ENCODE results near the gene PROB1.
"Not testable (repeated sequence)": the region's sequence is repeated elsewhere in the genome, so short reads cannot be mapped to it uniquely, and the experiment has no call there.

The PROB1 gene

GRCh38 chr5:139394654-139395566, at the start of gene PROB1:
Gene PROB1 (minus strand): TSS chr5:139395104. CDS start chr5:139395081, 23 bp downstream.
- no peak for DNase-seq (ENCODE audit: low spot score)

GRCh38 chr5:139443831-139444453, 49.0 kb upstream of the PROB1 start:
- DNase-seq (ENCODE audit: low spot score), result no peak

- not testable (repeated sequence) for DNase-seq (ENCODE audit: low spot score)
Observed at GRCh38 chr5:139440416-139440815, 45.5 kb upstream of the PROB1 start.

- DNase-seq (ENCODE audit: low spot score), result peak; percentile 91
Observed at GRCh38 chr5:139439013-139439903, 44.4 kb upstream of the PROB1 start, which contains the start of gene DNAJC18. Gene DNAJC18 (minus strand): TSS chr5:139439525. CDS start chr5:139439445, 80 bp downstream.

- no peak for DNase-seq (ENCODE audit: low spot score)
Observed at GRCh38 chr5:139438707-139439012, 43.8 kb upstream of the PROB1 start.

- no peak for DNase-seq (ENCODE audit: low spot score)
Observed at GRCh38 chr5:139435676-139436075, 40.8 kb upstream of the PROB1 start.

- no peak for DNase-seq (ENCODE audit: low spot score)
Observed at GRCh38 chr5:139431706-139432105, 36.8 kb upstream of the PROB1 start.

GRCh38 chr5:139430015-139430414, 35.1 kb upstream of the PROB1 start:
- DNase-seq (ENCODE audit: low spot score), result no peak

- no peak for DNase-seq (ENCODE audit: low spot score)
Observed at GRCh38 chr5:139426203-139426885, 31.4 kb upstream of the PROB1 start.

GRCh38 chr5:139425497-139425896, 30.6 kb upstream of the PROB1 start:
- DNase-seq (ENCODE audit: low spot score), result no peak

- peak; percentile 85 for DNase-seq (ENCODE audit: low spot score)
Observed at GRCh38 chr5:139422307-139422893, 27.5 kb upstream of the PROB1 start.

- no peak for DNase-seq (ENCODE audit: low spot score)
Observed at GRCh38 chr5:139419226-139420192, 24.6 kb upstream of the PROB1 start.

GRCh38 chr5:139418793-139419192, 23.9 kb upstream of the PROB1 start:
- DNase-seq (ENCODE audit: low spot score), result no peak

- no peak for DNase-seq (ENCODE audit: low spot score)
Observed at GRCh38 chr5:139417214-139417613, 22.3 kb upstream of the PROB1 start.

- DNase-seq (ENCODE audit: low spot score), result no peak
Observed at GRCh38 chr5:139416651-139417050, 21.7 kb upstream of the PROB1 start.

GRCh38 chr5:139415869-139416268, 21.0 kb upstream of the PROB1 start:
- DNase-seq (ENCODE audit: low spot score), result no peak

- peak; percentile 81 for DNase-seq (ENCODE audit: low spot score)
Observed at GRCh38 chr5:139415221-139415861, 20.4 kb upstream of the PROB1 start.

- DNase-seq (ENCODE audit: low spot score), result no peak
Observed at GRCh38 chr5:139414581-139415130, 19.8 kb upstream of the PROB1 start.

- no peak for DNase-seq (ENCODE audit: low spot score)
Observed at GRCh38 chr5:139413963-139414362, 19.1 kb upstream of the PROB1 start.

Measured in activated CD4-positive, alpha-beta T cell treated with anti-CD3 and anti-CD28 coated beads, Interleukin-2, Interleukin-4, amounts not matched to agents 100 ng/mL and 50 ng/mL, durations not matched to agents 16 hours and 8 hours (primary cell).